Measurements from ENCODE around the gene GNB4.

The GNB4 gene

GRCh38 chr3:179425075-179425474 is 26.2 kb downstream of the GNB4 start:
- TF ChIP-seq, protein P1, sequence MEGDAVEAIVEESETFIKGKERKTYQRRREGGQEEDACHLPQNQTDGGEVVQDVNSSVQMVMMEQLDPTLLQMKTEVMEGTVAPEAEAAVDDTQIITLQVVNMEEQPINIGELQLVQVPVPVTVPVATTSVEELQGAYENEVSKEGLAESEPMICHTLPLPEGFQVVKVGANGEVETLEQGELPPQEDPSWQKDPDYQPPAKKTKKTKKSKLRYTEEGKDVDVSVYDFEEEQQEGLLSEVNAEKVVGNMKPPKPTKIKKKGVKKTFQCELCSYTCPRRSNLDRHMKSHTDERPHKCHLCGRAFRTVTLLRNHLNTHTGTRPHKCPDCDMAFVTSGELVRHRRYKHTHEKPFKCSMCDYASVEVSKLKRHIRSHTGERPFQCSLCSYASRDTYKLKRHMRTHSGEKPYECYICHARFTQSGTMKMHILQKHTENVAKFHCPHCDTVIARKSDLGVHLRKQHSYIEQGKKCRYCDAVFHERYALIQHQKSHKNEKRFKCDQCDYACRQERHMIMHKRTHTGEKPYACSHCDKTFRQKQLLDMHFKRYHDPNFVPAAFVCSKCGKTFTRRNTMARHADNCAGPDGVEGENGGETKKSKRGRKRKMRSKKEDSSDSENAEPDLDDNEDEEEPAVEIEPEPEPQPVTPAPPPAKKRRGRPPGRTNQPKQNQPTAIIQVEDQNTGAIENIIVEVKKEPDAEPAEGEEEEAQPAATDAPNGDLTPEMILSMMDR (IDR thresholded peaks at IDR 0.05; ENCODE audit: extremely low read depth, missing control alignments): no peak
- DNase-seq (ENCODE audit: low spot score): no peak

- TF ChIP-seq, protein P1 (IDR thresholded peaks at IDR 0.05; ENCODE audit: extremely low read depth, missing control alignments): peak; percentile 9
- no peak for DNase-seq (ENCODE audit: low spot score)
These were observed 29.8 kb downstream of the GNB4 start for GRCh38 chr3:179421500-179421899.

- no peak for DNase-seq (ENCODE audit: low spot score)
- TF ChIP-seq, protein P1 (IDR thresholded peaks at IDR 0.05; ENCODE audit: extremely low read depth, missing control alignments): no peak
These were observed 32.7 kb downstream of the GNB4 start for GRCh38 chr3:179418610-179419009.

- no peak for DNase-seq (ENCODE audit: low spot score)
These were observed 34.6 kb downstream of the GNB4 start for GRCh38 chr3:179416681-179417080.

GRCh38 chr3:179415377-179415776 is 35.9 kb downstream of the GNB4 start:
- TF ChIP-seq, protein P1 (IDR thresholded peaks at IDR 0.05; ENCODE audit: extremely low read depth, missing control alignments): no peak
- DNase-seq (ENCODE audit: low spot score): no peak

More at GRCh38 chr3:179416681-179417080, 34.6 kb downstream of the GNB4 start:
- TF ChIP-seq, protein P1 (IDR thresholded peaks at IDR 0.05; ENCODE audit: extremely low read depth, missing control alignments): no peak

GRCh38 chr3:179414804-179415203 is 36.5 kb downstream of the GNB4 start:
- DNase-seq (ENCODE audit: low spot score): no peak
- TF ChIP-seq, protein P1 (IDR thresholded peaks at IDR 0.05; ENCODE audit: extremely low read depth, missing control alignments): no peak

DNA sequence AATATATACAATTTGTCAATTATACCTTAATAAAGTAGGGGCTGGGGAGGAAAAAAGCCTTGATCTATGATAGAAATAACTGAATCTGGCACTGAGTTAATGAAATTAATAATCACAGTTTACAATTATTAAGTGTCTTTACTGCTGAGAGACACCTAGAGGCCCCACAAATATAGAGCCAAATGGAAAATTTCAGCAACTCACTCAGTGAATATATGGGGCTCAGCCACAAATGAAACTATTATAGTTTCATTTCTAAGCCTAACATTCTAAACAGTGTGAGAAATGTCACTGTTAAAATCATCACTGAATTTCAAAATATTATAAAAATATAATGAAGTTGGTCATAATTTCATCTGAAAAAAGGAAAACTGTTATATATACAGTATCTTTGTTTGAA is 40.3 kb downstream of the GNB4 start:
- TF ChIP-seq, protein P1 (IDR thresholded peaks at IDR 0.05; ENCODE audit: extremely low read depth, missing control alignments): no peak
- no peak for DNase-seq (ENCODE audit: low spot score)
